K562 (cell line): ENCODE results near the gene PTBP2. TPM values are rescaled to one million over a fixed set of nuclear protein-coding genes. Genes with fewer than 3 reads are reported as not detected.

ENCODE experiments used
- ATAC-seq: fragments of 200-7000 bp; cut with Tn5 transposase; 3 replicates; pipeline ENCODE4 v1.9.1; 2020; ENCODE audit warnings: moderate library complexity
- BruUV-seq: library from RNA; stranded (reverse); fragments of 400-500 nt; replicated peaks from 2 replicates; lab custom pipeline; 2021; lab: Mats Ljungman, UMichigan
- CTCF ChIA-PET: fragments of 300-600 bp; formaldehyde crosslinking; extraction: SDS; loops from one replicate; lab custom pipeline; 2021; ENCODE audit warnings: low intra/inter-chr PET ratio; lab: Yijun Ruan, JAX
- POLR2A ChIA-PET: fragments of 300-600, 350-650 bp; sonication (Branson Sonifier 250); formaldehyde crosslinking; extraction: SDS; loops from one replicate; lab custom pipeline; 2021; ENCODE audit warnings: antibody characterized with exemption, inconsistent platforms; lab: Yijun Ruan, JAX
- DNase-seq, 4 experiments: peaks; one replicate each; pipeline versions ENCODE4 v3.0.0 to v3.0.0-alpha.2; 2011 to 2018; ENCODE audit warnings: low spot score in 3 of 4, mixed read lengths in 3 of 4; ENCODE audit errors: extremely low read depth in 1 of 4
- FAIRE-seq: peaks from 2 replicates; lab custom pipeline; 2011; peaks lifted over from hg19 to GRCh38; lab: Jason Lieb, UNC
- H2AFZ ChIP-seq: 2 replicates; pipeline ENCODE4 v1.6.0; 2011; ENCODE audit warnings: low read depth, low read length, control low read depth, inconsistent platforms
- H3K27ac ChIP-seq: fragments of 200-600 bp; 3 replicates; pipeline ENCODE4 v1.8.0; 2011; ENCODE audit warnings: low read depth, mild to moderate bottlenecking, control low read depth, inconsistent platforms, low read length, moderate library complexity, mixed read lengths; ENCODE audit errors: extremely low read depth
- H3K27me3 ChIP-seq, 2 experiments: fragments of 300-600 bp in 1 of 2; 2 replicates in 1 of 2; 3 replicates in 1 of 2; pipeline versions ENCODE4 v1.6.0 to v1.8.0; 2011; ENCODE audit warnings: inconsistent platforms in 2 of 2, low read length in 2 of 2, mild to moderate bottlenecking in 1 of 2, mixed read lengths in 1 of 2, moderate library complexity in 1 of 2; ENCODE audit not compliant: control insufficient read depth in 2 of 2, insufficient read depth in 2 of 2
- H3K36me3 ChIP-seq: fragments of 300-600 bp; 3 replicates; pipeline ENCODE4 v1.8.0; 2011; ENCODE audit warnings: mild to moderate bottlenecking, low read length, inconsistent platforms; ENCODE audit not compliant: control insufficient read depth, insufficient read depth
- H3K4me1 ChIP-seq, 2 experiments: fragments of 200-600 bp in 1 of 2; replicated peaks in 1 of 2; 2 replicates in 1 of 2; 3 replicates in 1 of 2; pipeline versions ENCODE4 v1.5.1 to v1.8.0; 2011; ENCODE audit warnings: inconsistent platforms in 2 of 2, low read length in 2 of 2, mild to moderate bottlenecking in 1 of 2, mixed read lengths in 1 of 2, moderate library complexity in 1 of 2; ENCODE audit not compliant: control insufficient read depth in 2 of 2, insufficient read depth in 2 of 2
- H3K4me2 ChIP-seq: 2 replicates; pipeline ENCODE4 v1.6.1; 2011; ENCODE audit warnings: low read length, control low read depth, inconsistent platforms, mixed read lengths; ENCODE audit not compliant: insufficient read depth
- H3K4me3 ChIP-seq: fragments of 200-600 bp; sonication (generic), shearing (Covaris generic); 2 replicates; pipeline ENCODE4 v1.5.1; 2016; ENCODE audit warnings: control low read depth, inconsistent platforms
- H3K79me2 ChIP-seq: fragments of 200-600 bp; 3 replicates; pipeline ENCODE4 v1.8.0; 2011; ENCODE audit warnings: low read length, inconsistent platforms; ENCODE audit not compliant: control insufficient read depth, insufficient read depth
- H3K9ac ChIP-seq, 2 experiments: 2 replicates each; pipeline versions ENCODE4 v1.6.0 to v1.6.1; 2011; ENCODE audit warnings: low read depth in 2 of 2, low read length in 2 of 2, control low read depth in 1 of 2, inconsistent platforms in 1 of 2, mild to moderate bottlenecking in 1 of 2, mixed read lengths in 1 of 2; ENCODE audit not compliant: insufficient read depth in 1 of 2
- H3K9me1 ChIP-seq: one replicate; pipeline ENCODE4 v1.6.0; 2011; ENCODE audit warnings: inconsistent platforms, mild to moderate bottlenecking, low read length, moderate library complexity; ENCODE audit not compliant: control insufficient read depth, insufficient read depth
- H3K9me3 ChIP-seq: replicated peaks from 2 replicates; pipeline ENCODE4 v1.5.1; 2011; ENCODE audit warnings: low read depth, low read length, inconsistent platforms; ENCODE audit not compliant: control insufficient read depth, insufficient read depth
- H4K20me1 ChIP-seq: replicated peaks from 2 replicates; pipeline ENCODE4 v1.6.1; 2011; ENCODE audit warnings: low read length, inconsistent platforms, mixed read lengths; ENCODE audit not compliant: control insufficient read depth, insufficient read depth
- C11orf30 ChIP-seq: fragments of 450-650 bp; IDR thresholded peaks from 2 replicates; pipeline ENCODE4 v1.6.1; 2016; ENCODE audit warnings: low read depth, mild to moderate bottlenecking
- CHD1 ChIP-seq: fragments of 200-600 bp; sonication (generic); IDR thresholded peaks from one replicate; pipeline ENCODE4 v1.6.1; 2012; ENCODE audit warnings: mild to moderate bottlenecking, moderate library complexity, low read length, inconsistent platforms
- CSDE1 ChIP-seq, 2 experiments: fragments of 450-650 bp; IDR thresholded peaks; 2 replicates each; pipeline ENCODE4 v1.6.1; 2016; ENCODE audit warnings: mild to moderate bottlenecking in 1 of 2
- DACH1 ChIP-seq: fragments of 450-650 bp; IDR thresholded peaks from 2 replicates; pipeline ENCODE4 v1.6.1; 2018; ENCODE audit not compliant: partially characterized antibody
- EGR1 ChIP-seq: fragments of 450-650 bp; conservative IDR thresholded peaks from 2 replicates; pipeline ENCODE4 v1.6.1; 2017; ENCODE audit warnings: mild to moderate bottlenecking
- MAFG ChIP-seq: fragments of 450-650 bp; conservative IDR thresholded peaks from 2 replicates; pipeline ENCODE4 v1.6.1; 2016; ENCODE audit warnings: missing genetic modification characterization, missing compliant biosample characterization
- MAFK ChIP-seq: IDR thresholded peaks from 2 replicates; pipeline ENCODE4 v1.6.1; 2011; ENCODE audit warnings: low read length, improper control_type of control experiment
- MAZ ChIP-seq, 2 experiments: fragments of 450-650 bp in 1 of 2; sonication (generic) in 1 of 2; formaldehyde crosslinking; IDR thresholded peaks in 1 of 2; conservative IDR thresholded peaks in 1 of 2; 2 replicates each; pipeline versions ENCODE4 v1.4.0 to v1.5.0; 2020; ENCODE audit warnings: mild to moderate bottlenecking in 1 of 2, missing genetic modification reagents in 1 of 2
- NR2C2 ChIP-seq, 2 experiments: fragments of 200-800 bp in 1 of 2; sonication (Bioruptor generic) in 1 of 2; sonication (generic) in 1 of 2; formaldehyde crosslinking in 1 of 2; IDR thresholded peaks; 2 replicates each; pipeline versions ENCODE4 v1.6.1 to v1.8.0; 2016 to 2022; ENCODE audit warnings: mild to moderate bottlenecking in 1 of 2, missing compliant biosample characterization in 1 of 2, missing genetic modification characterization in 1 of 2, missing genetic modification reagents in 1 of 2
- POLR2AphosphoS2 ChIP-seq: IDR thresholded peaks from 2 replicates; pipeline ENCODE4 v1.6.1; 2012; ENCODE audit warnings: low read length, improper control_type of control experiment
- U2AF2 ChIP-seq: fragments of 200-400 bp; formaldehyde crosslinking; optimal IDR thresholded peaks from 2 replicates; pipeline ENCODE3; 2017; ENCODE audit warnings: low read depth, mild to moderate bottlenecking, low read length
- ZBTB17 ChIP-seq: fragments of 450-650 bp; formaldehyde crosslinking; IDR thresholded peaks from 2 replicates; pipeline ENCODE4 v1.4.0; 2020; ENCODE audit warnings: mild to moderate bottlenecking
- ZNF316 ChIP-seq: fragments of 450-650 bp; IDR thresholded peaks from 2 replicates; pipeline ENCODE4 v1.6.1; 2016
- ZNF445 ChIP-seq: fragments of 250-450 bp; sonication (Bioruptor Pico); IDR thresholded peaks from 2 replicates; pipeline ENCODE4 v1.4.0; 2020; ENCODE audit warnings: low read depth, mild to moderate bottlenecking, moderate library complexity
- WGBS: fragments of 100-300 bp; shearing (Covaris generic); methylation state at CpG from one replicate; pipeline ENCODE4 v1.1.6; 2016; ENCODE audit warnings: low coverage, mixed read lengths; ENCODE audit not compliant: insufficient coverage; ENCODE audit errors: missing lambda C conversion rate; 5-methylcytosine and 5-hydroxymethylcytosine counted together
- in situ Hi-C: fragments of 300-500 bp; cut with MboI; formaldehyde crosslinking; loops from 4 replicates; pipeline ENCODE4 v1.15.0; 2018; ENCODE audit warnings: inconsistent platforms, mixed read lengths
- intact Hi-C: fragments of 100-400 bp; cut with micrococcal nuclease; formaldehyde crosslinking; loops from 2 replicates; pipeline ENCODE4 v1.14.2; 2022
- polyA plus RNA-seq, 8 experiments: library from polyadenylated mRNA; depleted of rRNA in 4 of 8; stranded (reverse) in 5 of 8; unstranded in 3 of 8; fragments of >200 nt; fragmentation: Nextera tagmentation in 2 of 8; fragmentation: Illumina TruSeq in 1 of 8; extraction: Ambion mirVana in 2 of 8; extraction: Trizol in 1 of 8; gene quantifications; 2 replicates each; pipeline versions ENCODE4 v1.2.1 to v1.2.3, GENCODE V29; 2011 to 2014; ENCODE audit warnings: inconsistent platforms in 1 of 8, missing spikeins in 1 of 8
- total RNA-seq, 7 experiments: library from RNA; depleted of rRNA in 6 of 7; stranded (reverse); fragments of >200 nt in 6 of 7; fragmentation: Illumina TruSeq in 2 of 7; extraction: Trizol in 2 of 7; gene quantifications; 2 replicates each; pipeline versions ENCODE4 v1.2.1 to v1.2.3, GENCODE V29; 2011 to 2021; ENCODE audit warnings: low replicate concordance in 1 of 7
- TF ChIP-seq, protein P1 (sequence below), 3 experiments: IDR thresholded peaks in 2 of 3; conservative IDR thresholded peaks in 1 of 3; 2 replicates each; pipeline ENCODE4 v1.5.1; 2011 to 2012; ENCODE audit warnings: low read length in 3 of 3, mild to moderate bottlenecking in 3 of 3, control low read depth in 2 of 3, improper control_type of control experiment in 1 of 3, inconsistent platforms in 1 of 3, low read depth in 1 of 3, mixed read lengths in 1 of 3, moderate library complexity in 1 of 3; ENCODE audit not compliant: insufficient read depth in 2 of 3

The PTBP2 gene
- total and polyA plus RNA-seq, 9 of the 15 experiments (the other 6 are each of a cell fraction or from before 2014, with no cell fraction given), result 9.8 to 30.6 (median 19.0) TPM

DNA sequence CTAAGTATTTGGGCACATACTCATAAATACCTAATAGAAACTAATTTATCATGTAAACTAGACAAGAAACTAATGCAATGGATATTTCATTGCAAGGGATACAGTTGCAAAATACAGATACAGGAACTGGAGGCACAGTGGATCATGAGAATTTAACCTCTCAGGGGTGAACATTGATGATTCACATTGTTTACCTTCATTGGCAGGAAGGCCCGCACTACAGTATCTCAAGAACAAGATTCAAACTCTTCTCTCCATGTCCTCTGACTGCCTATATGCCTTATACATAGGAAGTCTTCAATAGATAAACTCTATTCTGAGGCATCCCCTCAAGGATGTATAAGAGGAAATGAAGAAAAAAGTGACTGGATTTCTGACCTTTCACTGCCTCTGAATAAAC is 18.4 kb upstream of the PTBP2 start (continued):
- TF ChIP-seq, protein P1, sequence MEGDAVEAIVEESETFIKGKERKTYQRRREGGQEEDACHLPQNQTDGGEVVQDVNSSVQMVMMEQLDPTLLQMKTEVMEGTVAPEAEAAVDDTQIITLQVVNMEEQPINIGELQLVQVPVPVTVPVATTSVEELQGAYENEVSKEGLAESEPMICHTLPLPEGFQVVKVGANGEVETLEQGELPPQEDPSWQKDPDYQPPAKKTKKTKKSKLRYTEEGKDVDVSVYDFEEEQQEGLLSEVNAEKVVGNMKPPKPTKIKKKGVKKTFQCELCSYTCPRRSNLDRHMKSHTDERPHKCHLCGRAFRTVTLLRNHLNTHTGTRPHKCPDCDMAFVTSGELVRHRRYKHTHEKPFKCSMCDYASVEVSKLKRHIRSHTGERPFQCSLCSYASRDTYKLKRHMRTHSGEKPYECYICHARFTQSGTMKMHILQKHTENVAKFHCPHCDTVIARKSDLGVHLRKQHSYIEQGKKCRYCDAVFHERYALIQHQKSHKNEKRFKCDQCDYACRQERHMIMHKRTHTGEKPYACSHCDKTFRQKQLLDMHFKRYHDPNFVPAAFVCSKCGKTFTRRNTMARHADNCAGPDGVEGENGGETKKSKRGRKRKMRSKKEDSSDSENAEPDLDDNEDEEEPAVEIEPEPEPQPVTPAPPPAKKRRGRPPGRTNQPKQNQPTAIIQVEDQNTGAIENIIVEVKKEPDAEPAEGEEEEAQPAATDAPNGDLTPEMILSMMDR (IDR thresholded peaks at IDR 0.05 in 2 of 3, conservative IDR thresholded peaks at IDR 0.05 in 1 of 3; ENCODE audit: insufficient read depth in 2 of 3, low read depth in 1 of 3, low read length in 3 of 3), result no peak
- no peak for TF ChIP-seq U2AF2
- no peak for TF ChIP-seq MAZ (CRISPR knock-in tag; conservative IDR thresholded peaks at IDR 0.05 in 1 of 2, IDR thresholded peaks at IDR 0.05 in 1 of 2)
- no peak for TF ChIP-seq ZNF445 (CRISPR knock-in tag)
- TF ChIP-seq EGR1, result no peak
- TF ChIP-seq CSDE1 (IDR thresholded peaks at IDR 0.05), result no peak
- TF ChIP-seq POLR2AphosphoS2, result no peak
- no peak for TF ChIP-seq MAFK
- no peak for TF ChIP-seq ZBTB17 (CRISPR knock-in tag)

- ChIA-PET CTCF (no interaction called here), POLR2A (no interaction called here)
- WGBS, result 2% methylated on average over 3 of the region's 3 CpGs
- no peaks in the 10 kb centered on the region; a peak in 1 of 5 replicates for H3K27me3 ChIP-seq
- no peaks in the 10 kb centered on the region for H3K9me1 ChIP-seq
- DNase-seq (no peak), FAIRE-seq (no peak), ATAC-seq (no peak)
- no peaks in the 10 kb centered on the region; a peak in 1 of 5 replicates for H3K4me1 ChIP-seq
- no peak overlapping the region for H3K9ac ChIP-seq
- no peak overlapping the region for H3K4me3 ChIP-seq
- H2AFZ ChIP-seq, result no peak overlapping the region
- in situ Hi-C loops (no loop called here), intact Hi-C loops (no loop called here)
- no peaks in the 10 kb centered on the region for H3K79me2 ChIP-seq
- no TSS peak for BruUV-seq
- H3K9me3 ChIP-seq, result no peaks in the 10 kb centered on the region
- H3K27ac ChIP-seq, result no peak overlapping the region
- H3K36me3 ChIP-seq, result no peaks in the 10 kb centered on the region
- no peak for TF ChIP-seq NR2C2 (CRISPR knock-in tag; IDR thresholded peaks at IDR 0.05)
- TF ChIP-seq NR2C2 (tag; IDR thresholded peaks at IDR 0.05), result no peak
- peak; percentile 62 for TF ChIP-seq C11orf30
- TF ChIP-seq CHD1, result no peak
- TF ChIP-seq ZNF316, result peak; percentile 83
- TF ChIP-seq MAFG (tag), result 0 out of 2 replicates have a peak, but pooled peaks have one; percentile 15
- TF ChIP-seq DACH1, result no peak
- no peaks in the 10 kb centered on the region for H4K20me1 ChIP-seq
- H3K4me2 ChIP-seq, result no peak overlapping the region
Measured at GRCh38 chr1:96707023-96707422, 14.6 kb upstream of the PTBP2 start.
